IMR-90 (cell line): ENCODE data around the gene SLC36A2.

Experiments used
- CEBPB ChIP-seq: IDR thresholded peaks from 2 replicates; pipeline ENCODE4 v1.6.1; 2012; ENCODE audit warnings: low read depth, low read length, improper control_type of control experiment
- CTCF ChIP-seq: conservative IDR thresholded peaks from 2 replicates; pipeline ENCODE4 v1.5.1; 2012; ENCODE audit warnings: mild to moderate bottlenecking, low read depth, low read length, improper control_type of control experiment
- MAFK ChIP-seq: IDR thresholded peaks from 2 replicates; pipeline ENCODE4 v1.6.1; 2012; ENCODE audit warnings: low read depth, low read length, improper control_type of control experiment
- POLR2A ChIP-seq: IDR thresholded peaks from 2 replicates; pipeline ENCODE4 v1.6.1; 2012; ENCODE audit warnings: mild to moderate bottlenecking, low read depth, low read length
- RAD21 ChIP-seq: IDR thresholded peaks from 2 replicates; pipeline ENCODE4 v1.6.1; 2012; ENCODE audit warnings: low read length, improper control_type of control experiment
- RFX5 ChIP-seq: IDR thresholded peaks from 2 replicates; pipeline ENCODE4 v1.8.0; 2012; ENCODE audit warnings: low read depth, mild to moderate bottlenecking, low read length, moderate library complexity
- SMC3 ChIP-seq: fragments of 150-350 bp; IDR thresholded peaks from 2 replicates; pipeline ENCODE4 v1.6.1; 2016; ENCODE audit warnings: low read depth, mild to moderate bottlenecking, antibody characterized with exemption, low read length, moderate library complexity

GRCh38 chr5:151312756-151313324, 34.5 kb downstream of the SLC36A2 start:
- TF ChIP-seq CTCF (no peak), SMC3 (no peak), RFX5 (no peak), POLR2A (no peak), MAFK (no peak), CEBPB (no peak), RAD21 (no peak)
